Vagina (tissue), 2 donors: ENCODE data around the gene FBXL4. TPM values are rescaled to one million over a fixed set of nuclear protein-coding genes. Genes with fewer than 3 reads are reported as not detected.

Experiments used
- DNase-seq, 2 donors: peaks; one replicate each; pipeline ENCODE4 v3.0.0-alpha.2; 2017; ENCODE audit errors: extremely low spot score in 2 of 2
- H3K27ac ChIP-seq: fragments of 200-600 bp; sonication (generic); one replicate; pipeline ENCODE4 v1.5.1; 2019
- H3K27me3 ChIP-seq: fragments of 200-600 bp; sonication (generic); one replicate; pipeline ENCODE4 v1.5.1; 2019
- H3K36me3 ChIP-seq, 2 donors: fragments of 200-600 bp; sonication (generic); one replicate each; pipeline ENCODE4 v1.5.1; 2017 to 2019
- H3K4me1 ChIP-seq: fragments of 200-600 bp; sonication (generic); one replicate; pipeline ENCODE4 v1.5.1; 2019
- H3K4me3 ChIP-seq, 2 donors: fragments of 200-600 bp; sonication (generic); 1 replicate in 1 of 2; 2 replicates in 1 of 2; pipeline ENCODE4 v1.5.1; 2016 to 2019
- H3K9me3 ChIP-seq: fragments of 200-600 bp; sonication (generic); one replicate; pipeline ENCODE4 v1.5.1; 2019
- POLR2A ChIP-seq, 2 donors: fragments of 450-650 bp; IDR thresholded peaks; one replicate each; pipeline ENCODE4 v1.6.1; 2017; ENCODE audit warnings: antibody characterized with exemption in 2 of 2, mild to moderate bottlenecking in 2 of 2, moderate library complexity in 2 of 2
- POLR2AphosphoS5 ChIP-seq, 2 donors: sonication (generic); formaldehyde crosslinking; IDR thresholded peaks; one replicate each; pipeline ENCODE4 v1.9.0; 2017; ENCODE audit warnings: antibody characterized with exemption in 2 of 2, mild to moderate bottlenecking in 2 of 2, low read depth in 1 of 2; ENCODE audit not compliant: insufficient read depth in 1 of 2
- intact Hi-C: fragments of 100-400 bp; cut with DNase I; formaldehyde crosslinking; loops from one replicate; pipeline ENCODE4 v1.15.1; 2023
- total RNA-seq: library from RNA; depleted of rRNA; stranded (reverse); fragments of >200 nt; gene quantifications from one replicate; pipeline ENCODE4 v1.2.3, GENCODE V29; 2016
- TF ChIP-seq, protein P1 (sequence below), 3 experiments: fragments of 450-650 bp in 2 of 3; fragments of 200-600 bp in 1 of 3; sonication (generic) in 1 of 3; IDR thresholded peaks; one replicate each; pipeline ENCODE4 v1.5.1; 2017 to 2019; ENCODE audit warnings: antibody characterized with exemption in 3 of 3, mild to moderate bottlenecking in 2 of 3, moderate library complexity in 2 of 3

The FBXL4 gene
- total RNA-seq, 1 donor from 2014 or later, result 17.7 TPM

DNA sequence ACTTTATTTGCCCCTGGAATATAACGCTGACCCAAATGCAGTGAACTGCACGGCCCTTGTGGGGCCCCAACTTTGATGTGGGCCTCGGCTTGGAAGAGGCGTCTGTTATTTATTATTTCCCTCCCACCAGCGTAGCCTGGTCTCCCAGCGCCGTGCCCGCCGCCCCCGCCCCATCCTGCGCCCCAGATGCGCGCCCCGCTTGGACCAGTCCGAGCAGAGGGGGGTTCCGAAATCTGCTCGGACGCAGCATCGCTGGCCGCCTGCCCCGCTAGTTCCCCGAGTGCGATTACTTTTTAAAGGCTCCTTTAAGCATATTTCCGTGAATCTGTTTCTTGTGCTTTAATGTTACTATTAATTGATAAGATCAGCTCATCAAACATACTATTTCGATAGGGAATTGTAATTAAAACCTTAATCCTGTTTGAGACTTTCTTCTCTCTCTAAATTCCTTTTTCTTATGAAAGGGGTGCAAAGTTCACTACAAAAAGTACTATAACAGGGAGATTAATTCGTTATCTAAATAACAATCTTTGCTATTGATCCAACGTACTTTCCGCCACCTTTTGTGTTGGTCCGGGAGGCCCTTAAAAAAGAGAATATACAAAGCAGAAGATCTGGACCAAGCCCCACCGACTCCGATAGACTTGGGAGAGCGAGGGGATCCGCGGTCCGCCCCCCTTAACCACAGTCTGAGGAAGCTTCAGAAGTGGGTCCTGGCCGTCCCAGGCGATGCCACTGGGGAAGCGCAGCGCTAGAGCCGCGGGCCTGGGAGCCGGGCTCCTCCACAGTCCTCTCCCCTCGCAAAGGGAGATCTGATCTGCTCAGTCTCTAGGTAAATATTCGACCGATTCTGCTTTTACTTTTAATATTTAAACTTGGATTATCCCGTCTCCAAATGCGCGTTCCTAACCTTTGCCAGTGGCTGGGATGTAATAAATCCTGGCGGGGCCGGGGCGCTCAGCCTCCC, 103.2 kb downstream of the FBXL4 start:
- TF ChIP-seq, protein P1, sequence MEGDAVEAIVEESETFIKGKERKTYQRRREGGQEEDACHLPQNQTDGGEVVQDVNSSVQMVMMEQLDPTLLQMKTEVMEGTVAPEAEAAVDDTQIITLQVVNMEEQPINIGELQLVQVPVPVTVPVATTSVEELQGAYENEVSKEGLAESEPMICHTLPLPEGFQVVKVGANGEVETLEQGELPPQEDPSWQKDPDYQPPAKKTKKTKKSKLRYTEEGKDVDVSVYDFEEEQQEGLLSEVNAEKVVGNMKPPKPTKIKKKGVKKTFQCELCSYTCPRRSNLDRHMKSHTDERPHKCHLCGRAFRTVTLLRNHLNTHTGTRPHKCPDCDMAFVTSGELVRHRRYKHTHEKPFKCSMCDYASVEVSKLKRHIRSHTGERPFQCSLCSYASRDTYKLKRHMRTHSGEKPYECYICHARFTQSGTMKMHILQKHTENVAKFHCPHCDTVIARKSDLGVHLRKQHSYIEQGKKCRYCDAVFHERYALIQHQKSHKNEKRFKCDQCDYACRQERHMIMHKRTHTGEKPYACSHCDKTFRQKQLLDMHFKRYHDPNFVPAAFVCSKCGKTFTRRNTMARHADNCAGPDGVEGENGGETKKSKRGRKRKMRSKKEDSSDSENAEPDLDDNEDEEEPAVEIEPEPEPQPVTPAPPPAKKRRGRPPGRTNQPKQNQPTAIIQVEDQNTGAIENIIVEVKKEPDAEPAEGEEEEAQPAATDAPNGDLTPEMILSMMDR (IDR thresholded peaks at IDR 0.05), result no peak
- TF ChIP-seq POLR2AphosphoS5 (IDR thresholded peaks at IDR 0.05; ENCODE audit: insufficient read depth in 1 of 2, low read depth in 1 of 2), result no peak
- Histone ChIP-seq H3K27me3 (peaks cover 17% of the 10 kb centered on the region), H3K36me3 (no peaks in the 10 kb centered on the region), H3K27ac (no peak overlapping the region), H3K4me3 (peak overlapping the region in 1 of 2 donors; percentile 30), H3K9me3 (no peaks in the 10 kb centered on the region), H3K4me1 (peaks cover 26% of the 10 kb centered on the region)
- no peak for DNase-seq
- intact Hi-C loops, result no loop called here

DNA sequence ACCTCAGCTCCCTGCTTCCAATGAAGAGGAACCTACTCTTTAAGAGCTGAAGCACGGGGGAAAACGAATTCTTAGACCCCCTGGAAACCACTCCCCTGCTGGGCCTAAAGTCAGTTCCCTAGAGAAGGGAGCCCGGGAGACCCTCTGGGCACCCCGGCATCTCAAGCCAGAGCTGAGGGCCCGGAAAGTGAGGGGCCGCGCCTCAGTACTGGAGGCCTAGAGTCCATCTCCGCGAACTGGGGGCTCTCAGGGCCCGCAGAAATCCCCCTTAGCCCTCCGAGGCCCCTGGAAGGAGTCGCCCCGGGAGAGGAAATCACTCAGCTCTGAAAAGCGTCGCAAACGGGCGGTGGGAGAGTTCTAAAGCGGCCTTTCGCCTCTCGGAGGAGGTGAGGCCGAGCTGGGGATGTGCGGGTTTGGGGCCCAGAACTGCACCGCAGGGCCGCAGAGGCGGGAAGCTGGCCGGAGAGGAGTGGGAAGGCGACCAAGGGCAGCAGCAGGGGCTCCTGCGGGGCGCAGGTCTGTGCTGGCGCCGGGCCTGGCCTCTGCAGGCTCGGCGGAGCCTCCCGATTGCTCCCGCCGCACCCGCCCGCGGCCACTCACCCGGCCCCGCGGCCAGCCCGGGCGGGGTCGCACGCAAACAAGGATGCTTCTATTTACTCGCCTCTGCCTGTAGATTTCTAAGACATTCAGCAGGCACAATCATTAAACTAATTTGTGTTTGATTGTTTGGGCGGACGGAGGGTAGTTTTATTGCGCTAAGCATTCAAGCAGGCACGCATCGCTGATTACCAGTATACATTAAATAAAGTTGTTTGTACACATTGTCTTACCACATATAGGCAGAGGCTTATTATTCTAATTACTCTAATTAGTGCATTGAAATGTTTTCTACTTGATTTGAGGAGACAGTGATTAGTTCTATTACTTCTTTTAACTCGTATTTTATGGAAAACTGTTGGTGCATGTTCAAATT, 104.2 kb downstream of the FBXL4 start:
- H3K27me3 ChIP-seq, result peaks cover 17% of the 10 kb centered on the region
- intact Hi-C loops, result no loop called here
- DNase-seq, result no peak
- no peak overlapping the region for H3K27ac ChIP-seq
- H3K9me3 ChIP-seq, result no peaks in the 10 kb centered on the region
- no peaks in the 10 kb centered on the region for H3K36me3 ChIP-seq
- no peak for TF ChIP-seq POLR2A (IDR thresholded peaks at IDR 0.05)
- TF ChIP-seq, protein P1 (IDR thresholded peaks at IDR 0.05), result no peak
- no peak overlapping the region for H3K4me3 ChIP-seq
- peaks cover 26% of the 10 kb centered on the region for H3K4me1 ChIP-seq

DNA sequence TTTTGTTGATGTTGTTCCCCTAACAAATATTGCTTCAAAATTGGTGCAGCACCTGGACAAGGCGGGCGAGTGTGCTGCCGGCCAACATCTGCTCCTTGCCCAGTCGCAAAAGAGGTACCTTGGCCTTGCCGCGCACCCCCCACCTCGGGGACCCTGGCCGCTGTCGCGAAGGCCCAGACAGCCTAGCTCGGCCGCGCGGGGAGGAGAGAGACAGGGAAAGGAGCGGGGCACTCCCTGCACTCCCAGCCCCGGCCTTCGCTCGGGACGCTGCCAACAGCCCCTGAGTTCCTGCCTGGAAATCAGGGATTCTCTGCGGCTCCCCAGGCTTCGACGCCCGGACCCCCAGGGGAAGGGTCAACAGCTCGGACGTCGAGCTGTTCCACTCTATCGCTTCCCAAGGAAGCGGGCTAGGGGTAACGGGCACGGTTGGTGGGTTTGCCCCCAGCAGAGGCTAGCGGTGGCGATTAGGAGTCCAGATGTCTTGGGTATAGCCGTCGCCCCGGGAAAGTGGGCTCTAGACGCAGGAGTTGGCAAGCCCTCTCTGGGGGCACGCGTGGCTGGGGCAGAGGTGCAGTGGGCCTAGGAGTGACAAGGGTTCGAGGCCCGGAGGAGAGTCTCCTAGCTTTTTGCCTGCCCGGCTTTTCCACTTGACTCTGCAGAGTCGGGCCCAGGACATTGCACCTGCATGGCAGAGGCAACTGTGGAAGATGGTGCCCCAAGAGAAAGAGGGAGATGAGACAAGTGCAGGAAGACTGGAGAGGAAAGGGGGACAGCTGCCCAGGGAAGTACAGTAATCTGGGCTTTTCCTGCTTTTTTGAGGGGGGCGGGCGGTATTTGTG, 105.2 kb downstream of the FBXL4 start:
- peaks cover 19% of the 10 kb centered on the region for H3K27me3 ChIP-seq
- intact Hi-C loops, result no loop called here

DNA sequence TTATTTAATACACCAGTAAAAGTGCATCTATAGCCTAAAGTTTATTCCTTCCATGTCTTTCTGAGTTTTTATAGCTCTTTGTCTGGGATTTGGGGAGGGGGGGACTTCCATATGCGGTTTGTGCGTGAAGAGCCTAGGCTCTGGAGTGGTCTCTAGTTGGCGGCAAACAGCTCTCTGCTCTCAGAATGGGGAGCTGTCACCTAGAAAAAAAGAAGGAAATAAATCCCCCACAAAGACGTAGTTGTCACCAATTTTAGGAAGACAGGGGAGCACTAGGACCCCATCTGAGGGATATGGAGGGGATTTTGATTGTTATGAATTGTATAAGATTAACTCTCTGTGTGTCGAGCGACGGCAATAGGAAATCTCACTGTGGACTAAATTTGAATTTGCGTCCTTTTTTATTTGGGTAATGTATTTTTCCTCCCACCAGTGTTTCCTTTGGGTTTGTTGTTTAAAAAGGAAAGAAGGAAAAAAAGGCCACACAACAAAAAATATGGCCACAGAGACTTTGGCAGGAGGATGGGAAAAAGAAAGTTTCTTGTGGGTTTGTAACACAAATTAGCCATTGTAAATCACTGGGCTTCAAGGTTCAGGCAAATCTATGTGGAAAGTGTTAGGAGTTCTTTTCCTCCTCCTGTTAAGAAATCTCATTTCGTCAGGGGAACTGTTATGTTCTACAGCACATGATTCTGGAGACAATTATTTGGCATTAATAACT, 106.0 kb downstream of the FBXL4 start:
- no peak overlapping the region for H3K27ac ChIP-seq
- no peaks in the 10 kb centered on the region for H3K36me3 ChIP-seq
- H3K4me1 ChIP-seq, result peaks cover 16% of the 10 kb centered on the region
- TF ChIP-seq POLR2AphosphoS5 (IDR thresholded peaks at IDR 0.05; ENCODE audit: insufficient read depth in 1 of 2, low read depth in 1 of 2) (no peak), POLR2A (IDR thresholded peaks at IDR 0.05) (no peak)
- TF ChIP-seq, protein P1 (IDR thresholded peaks at IDR 0.05), result no peak
- no peak overlapping the region for H3K4me3 ChIP-seq
- H3K9me3 ChIP-seq, result no peaks in the 10 kb centered on the region
- no peak for DNase-seq
- H3K27me3 ChIP-seq, result peaks cover 23% of the 10 kb centered on the region
- intact Hi-C loops, result no loop called here

More for the DNA sequence above, 105.2 kb downstream of the FBXL4 start:
- TF ChIP-seq POLR2A (IDR thresholded peaks at IDR 0.05), result no peak
- TF ChIP-seq, protein P1 (IDR thresholded peaks at IDR 0.05), result no peak
- TF ChIP-seq POLR2AphosphoS5 (IDR thresholded peaks at IDR 0.05; ENCODE audit: insufficient read depth in 1 of 2, low read depth in 1 of 2), result no peak
- Histone ChIP-seq H3K4me3 (no peak overlapping the region), H3K9me3 (no peaks in the 10 kb centered on the region), H3K4me1 (peaks cover 18% of the 10 kb centered on the region), H3K27ac (no peak overlapping the region), H3K36me3 (no peaks in the 10 kb centered on the region)
- no peak for DNase-seq
